CD4-positive, CD25-positive, alpha-beta regulatory T cell (primary cell): ENCODE measurements around the gene SPATA25. TPM values are rescaled to one million over a fixed set of nuclear protein-coding genes. Genes with fewer than 3 reads are reported as not detected.

ENCODE experiments used
- ATAC-seq, 2 donors: fragments of 150-1000 bp; cut with Tn5 transposase; one replicate each; pipeline ENCODE4 v1.10.0; 2021; ENCODE audit warnings: low read depth in 2 of 2, moderate number of reproducible peaks in 2 of 2, moderate library complexity in 1 of 2
- DNase-seq, 3 donors: peaks; one replicate each; pipeline versions ENCODE4 v3.0.0 to v3.0.0-alpha.2; 2012 to 2022; ENCODE audit warnings: mixed read lengths in 1 of 3
- H3K27ac ChIP-seq: one replicate; pipeline ENCODE4 v1.7.0; 2013; ENCODE audit warnings: mild to moderate bottlenecking, low read length; ENCODE audit not compliant: insufficient read depth, poor library complexity, severe bottlenecking
- H3K27me3 ChIP-seq: one replicate; pipeline ENCODE4 v1.7.0; 2013; ENCODE audit warnings: low read length; ENCODE audit not compliant: control insufficient read depth, insufficient read depth
- H3K36me3 ChIP-seq: one replicate; pipeline ENCODE4 v1.7.0; 2013; ENCODE audit warnings: mild to moderate bottlenecking, low read length, moderate library complexity; ENCODE audit not compliant: control insufficient read depth, insufficient read depth
- H3K4me1 ChIP-seq: 2 replicates; pipeline ENCODE4 v1.7.0; 2013; ENCODE audit warnings: mild to moderate bottlenecking, low read length; ENCODE audit not compliant: insufficient read depth, control insufficient read depth, poor library complexity, severe bottlenecking
- H3K4me3 ChIP-seq: one replicate; pipeline ENCODE4 v1.7.0; 2013; ENCODE audit warnings: low read depth, mild to moderate bottlenecking, low read length, moderate library complexity
- H3K9me3 ChIP-seq, 2 experiments: 1 replicate in 1 of 2; 2 replicates in 1 of 2; pipeline ENCODE4 v1.7.0; 2013; ENCODE audit warnings: low read length in 2 of 2, mild to moderate bottlenecking in 1 of 2, moderate library complexity in 1 of 2; ENCODE audit not compliant: control insufficient read depth in 2 of 2
- H3K27ac Mint-ChIP-seq, 3 donors: one replicate each; pipeline ENCODE4 v1.8.0; 2020 to 2022; ENCODE audit warnings: mild to moderate bottlenecking in 3 of 3, mixed read lengths in 3 of 3, moderate library complexity in 2 of 3
- H3K27me3 Mint-ChIP-seq: one replicate; pipeline ENCODE4 v1.8.0; 2022; ENCODE audit warnings: mild to moderate bottlenecking, mixed read lengths
- H3K36me3 Mint-ChIP-seq: one replicate; pipeline ENCODE4 v1.8.0; 2020; ENCODE audit warnings: mixed read lengths
- H3K4me1 Mint-ChIP-seq, 4 donors: one replicate each; pipeline ENCODE4 v1.8.0; 2020 to 2022; ENCODE audit warnings: mixed read lengths in 4 of 4, mild to moderate bottlenecking in 1 of 4
- H3K4me3 Mint-ChIP-seq, 4 donors: one replicate each; pipeline ENCODE4 v1.8.0; 2020 to 2022; ENCODE audit warnings: mild to moderate bottlenecking in 4 of 4, mixed read lengths in 4 of 4, moderate library complexity in 3 of 4
- H3K9me3 Mint-ChIP-seq, 7 donors: one replicate each; pipeline ENCODE4 v1.8.0; 2020 to 2022; ENCODE audit warnings: mixed read lengths in 7 of 7, mild to moderate bottlenecking in 3 of 7, moderate library complexity in 2 of 7
- polyA plus RNA-seq, 4 donors: library from polyadenylated mRNA; unstranded; fragments of 300-500 nt; fragmentation: Illumina TruSeq; gene quantifications; one replicate each; pipeline ENCODE4 v1.2.3, GENCODE V29; 2021
- total RNA-seq: library from RNA; stranded (reverse); gene quantifications from one replicate; pipeline ENCODE4 v1.2.3, GENCODE V29; 2022

SPATA25 gene
- total and polyA plus RNA-seq, 5 donors from 2014 or later = 0.54 TPM; not detected in 4

DNA sequence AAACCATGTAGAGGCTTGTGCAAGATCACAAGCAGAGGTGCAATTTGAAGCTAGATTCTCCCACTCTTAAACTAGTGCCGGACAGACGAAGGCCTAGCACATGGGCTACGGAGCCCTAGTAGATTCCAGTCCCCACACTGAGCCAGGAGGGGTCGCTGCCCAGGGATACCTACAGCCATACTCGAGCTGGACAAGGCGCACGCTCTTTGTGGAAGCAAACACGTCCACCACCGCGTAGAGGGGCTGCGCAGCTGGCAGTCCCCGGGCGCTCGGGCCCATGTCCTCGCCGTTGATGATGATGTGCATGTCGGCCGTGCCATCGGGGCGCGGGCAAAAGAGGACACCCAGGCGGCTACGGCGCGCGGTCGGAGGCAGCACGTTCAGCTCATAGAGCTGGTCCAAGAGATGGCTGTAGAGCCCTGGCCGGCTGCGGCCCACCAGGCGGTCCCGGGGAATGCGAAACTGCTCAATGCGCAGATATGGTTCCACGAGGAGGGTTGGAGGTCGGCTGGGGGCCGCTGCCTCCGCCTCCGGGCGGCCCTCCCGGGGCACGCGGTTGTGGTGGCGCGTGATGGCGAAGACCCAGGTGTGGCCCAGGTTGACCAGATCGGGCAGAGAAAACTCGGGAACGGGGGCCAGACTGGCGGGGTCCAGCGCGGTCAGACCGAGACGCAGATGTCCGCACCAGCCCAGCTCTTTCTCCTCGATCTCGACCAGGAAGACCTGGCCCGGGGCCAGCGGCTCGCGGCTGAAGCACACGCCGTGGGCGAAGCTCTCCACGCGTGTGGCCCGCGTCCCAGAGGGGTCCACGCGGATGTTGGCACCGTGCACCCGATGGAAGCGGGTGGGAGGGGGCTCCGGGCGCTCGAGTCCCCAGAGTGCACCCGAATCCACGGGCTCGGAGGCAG lies 2.9 kb upstream of the SPATA25 start:
- Histone ChIP-seq H3K27me3 (no peaks in the 10 kb centered on the region), H3K4me1 (peaks cover 36% of the 10 kb centered on the region), H3K4me3 (peak overlapping the region; percentile 50), H3K36me3 (peaks cover 11% of the 10 kb centered on the region), H3K27ac (peak overlapping the region; percentile 67), H3K9me3 (no peaks in the 10 kb centered on the region)
- peak; percentile 37 to 38 for ATAC-seq
- H3K9me3 Mint-ChIP-seq = no peaks in the 10 kb centered on the region
- peak in 2 of 3 donors; percentile 52 to 66 for DNase-seq
- H3K36me3 Mint-ChIP-seq = peaks cover 14% of the 10 kb centered on the region
- H3K27ac Mint-ChIP-seq = peak overlapping the region; percentile 89 to 97 (median 95)
- peak overlapping the region; percentile 93 to 94 (median 94) for H3K4me3 Mint-ChIP-seq
- H3K27me3 Mint-ChIP-seq = no peaks in the 10 kb centered on the region
- peaks cover 15 to 63% (median 27%) of the 10 kb centered on the region in 4 donors for H3K4me1 Mint-ChIP-seq

GRCh38 chr20:45888681-45889080 lies 1.3 kb upstream of the SPATA25 start:
- H3K27ac ChIP-seq = no peak overlapping the region
- H3K36me3 ChIP-seq = peaks cover 8% of the 10 kb centered on the region
- H3K27me3 Mint-ChIP-seq = no peaks in the 10 kb centered on the region
- no peak for ATAC-seq
- H3K4me1 Mint-ChIP-seq = peaks cover 19 to 66% (median 27%) of the 10 kb centered on the region in 4 donors
- H3K36me3 Mint-ChIP-seq = peaks cover 11% of the 10 kb centered on the region
- no peak overlapping the region for H3K27ac Mint-ChIP-seq
- no peaks in the 10 kb centered on the region for H3K27me3 ChIP-seq
- DNase-seq = no peak
- H3K4me3 Mint-ChIP-seq = peak overlapping the region in 2 of 4 donors; percentile 26 to 94
- H3K9me3 Mint-ChIP-seq = no peaks in the 10 kb centered on the region
- H3K4me1 ChIP-seq = peaks cover 52% of the 10 kb centered on the region
- H3K9me3 ChIP-seq = no peaks in the 10 kb centered on the region
- H3K4me3 ChIP-seq = no peak overlapping the region

- no peak overlapping the region for H3K27ac ChIP-seq
- DNase-seq = no peak
- no peak overlapping the region for H3K4me3 ChIP-seq
- peak overlapping the region in 1 of 3 donors; percentile 77 for H3K27ac Mint-ChIP-seq
- H3K36me3 Mint-ChIP-seq = peaks cover 18% of the 10 kb centered on the region
- H3K27me3 Mint-ChIP-seq = no peaks in the 10 kb centered on the region
- H3K27me3 ChIP-seq = no peaks in the 10 kb centered on the region
- H3K4me1 Mint-ChIP-seq = peaks cover 19 to 65% (median 26%) of the 10 kb centered on the region in 4 donors
- peaks cover 16% of the 10 kb centered on the region for H3K36me3 ChIP-seq
- no peak for ATAC-seq
- peak overlapping the region in 1 of 4 donors; percentile 61 for H3K4me3 Mint-ChIP-seq
- H3K4me1 ChIP-seq = peaks cover 46% of the 10 kb centered on the region
- H3K9me3 ChIP-seq = no peaks in the 10 kb centered on the region
- no peaks in the 10 kb centered on the region for H3K9me3 Mint-ChIP-seq
These were observed 654 bp downstream of the SPATA25 start for GRCh38 chr20:45886590-45887345.

GRCh38 chr20:45883100-45883469 lies 4.3 kb downstream of the SPATA25 start:
- Histone ChIP-seq H3K4me3 (no peak overlapping the region), H3K27ac (no peak overlapping the region), H3K36me3 (peaks cover 17% of the 10 kb centered on the region), H3K9me3 (no peaks in the 10 kb centered on the region), H3K27me3 (no peaks in the 10 kb centered on the region), H3K4me1 (peaks cover 35% of the 10 kb centered on the region)
- no peaks in the 10 kb centered on the region for H3K27me3 Mint-ChIP-seq
- no peak for ATAC-seq
- H3K4me1 Mint-ChIP-seq = peaks cover 22 to 51% (median 29%) of the 10 kb centered on the region in 4 donors
- H3K9me3 Mint-ChIP-seq = no peaks in the 10 kb centered on the region
- DNase-seq = no peak
- H3K4me3 Mint-ChIP-seq = peak overlapping the region; percentile 51 to 87 (median 59)
- H3K27ac Mint-ChIP-seq = peak overlapping the region in 1 of 3 donors; percentile 32
- H3K36me3 Mint-ChIP-seq = peaks cover 18% of the 10 kb centered on the region

- Mint-ChIP-seq H3K36me3 (peaks cover 15% of the 10 kb centered on the region), H3K4me1 (peaks cover 22 to 49% (median 28%) of the 10 kb centered on the region in 4 donors), H3K4me3 (peak overlapping the region; percentile 77 to 87 (median 85)), H3K9me3 (no peaks in the 10 kb centered on the region), H3K27me3 (no peaks in the 10 kb centered on the region), H3K27ac (no peak overlapping the region)
- Histone ChIP-seq H3K4me1 (peaks cover 35% of the 10 kb centered on the region), H3K36me3 (peaks cover 22% of the 10 kb centered on the region), H3K9me3 (no peaks in the 10 kb centered on the region), H3K4me3 (peak overlapping the region; percentile 34), H3K27ac (no peak overlapping the region), H3K27me3 (no peaks in the 10 kb centered on the region)
- DNase-seq = no peak
- no peak for ATAC-seq
These were observed 4.8 kb downstream of the SPATA25 start for GRCh38 chr20:45882469-45883099.

DNA sequence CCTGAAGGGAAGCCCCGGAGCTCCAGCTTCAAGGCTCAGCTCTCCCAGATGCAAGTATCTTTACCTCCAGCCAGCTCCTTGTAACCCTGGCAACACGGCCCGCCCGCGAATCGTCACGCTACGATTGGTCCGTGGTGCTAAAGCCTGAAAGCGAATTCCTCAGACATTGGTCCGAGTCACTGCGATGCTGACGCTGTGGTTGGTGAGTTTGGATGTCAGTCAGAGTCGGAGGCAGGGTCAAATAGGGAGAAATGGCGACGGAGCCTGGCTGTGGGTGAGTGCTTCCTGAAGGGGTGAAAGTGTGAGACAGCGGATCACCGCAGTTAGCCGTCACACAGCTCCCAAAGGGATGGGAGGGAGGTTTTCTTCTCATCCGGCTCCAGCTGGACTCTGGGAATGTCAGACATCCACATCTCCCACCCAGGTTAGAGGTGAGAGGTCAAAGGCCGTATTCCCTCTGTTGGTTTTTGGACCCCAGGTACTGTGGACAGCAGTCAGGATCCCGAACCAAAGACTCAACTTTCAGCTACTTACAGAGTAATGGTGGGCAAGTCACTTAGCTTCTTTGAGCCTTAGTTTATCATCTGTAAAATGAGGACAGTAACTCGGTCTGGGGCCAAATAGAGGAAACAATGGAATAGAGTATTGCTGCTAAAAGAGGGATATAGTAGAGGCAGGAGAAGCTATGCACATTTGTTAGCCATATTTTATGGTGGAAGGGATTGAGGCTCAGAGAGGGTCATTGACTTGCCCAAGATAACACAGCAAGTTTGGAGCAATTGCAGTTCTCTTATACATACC lies 6.2 kb downstream of the SPATA25 start, which contains the start of gene ZSWIM1:
Gene ZSWIM1, plus strand, starts transcription at position 240 of the 801 bp plus-strand sequence. CDS start 1,366 bp downstream, outside the sequence.
- H3K36me3 Mint-ChIP-seq = peaks cover 13% of the 10 kb centered on the region
- H3K4me3 Mint-ChIP-seq = peak within 1 kb of the TSS; percentile 87 to 95 (median 90)
- Histone ChIP-seq H3K4me3 (peak within 1 kb of the TSS; percentile 99), H3K27ac (peak within 1 kb of the TSS; percentile 81), H3K4me1 (peaks cover 35% of the 10 kb centered on the region), H3K36me3 (peaks cover 29% of the 10 kb centered on the region), H3K9me3 (no peaks in the 10 kb centered on the region), H3K27me3 (no peaks in the 10 kb centered on the region)
- no peaks in the 10 kb centered on the region for H3K27me3 Mint-ChIP-seq
- DNase-seq (peak; percentile 98 to 99 (median 99)), ATAC-seq (peak; percentile 97 to 98)
- H3K4me1 Mint-ChIP-seq = peaks cover 22 to 42% (median 27%) of the 10 kb centered on the region in 4 donors
- peak within 1 kb of the TSS; percentile 96 to 98 (median 97) for H3K27ac Mint-ChIP-seq
- no peaks in the 10 kb centered on the region for H3K9me3 Mint-ChIP-seq
